Endodermal cell (in vitro differentiated cells): ENCODE measurements around the gene USP24. TPM values are rescaled to one million over a fixed set of nuclear protein-coding genes. Genes with fewer than 3 reads are reported as not detected.

Experiments used
- DNase-seq: peaks from one replicate; pipeline ENCODE4 v3.0.0-alpha.2; 2017
- H3K27ac ChIP-seq: 2 replicates; pipeline ENCODE4 v1.5.1; 2013; ENCODE audit warnings: mild to moderate bottlenecking, low read depth, low read length, moderate library complexity
- H3K27me3 ChIP-seq: 2 replicates; pipeline ENCODE4 v1.6.1; 2013; ENCODE audit warnings: mild to moderate bottlenecking, low read length, moderate library complexity; ENCODE audit not compliant: insufficient read depth, control insufficient read depth, poor library complexity, severe bottlenecking
- H3K36me3 ChIP-seq: 2 replicates; pipeline ENCODE4 v1.7.0; 2013; ENCODE audit warnings: mild to moderate bottlenecking, low read length, moderate library complexity; ENCODE audit not compliant: control insufficient read depth, insufficient read depth
- H3K4me1 ChIP-seq: one replicate; pipeline ENCODE4 v1.7.0; 2013; ENCODE audit warnings: low read length; ENCODE audit not compliant: control insufficient read depth, insufficient read depth
- H3K4me3 ChIP-seq: 2 replicates; pipeline ENCODE4 v1.5.1; 2013; ENCODE audit warnings: mild to moderate bottlenecking, low read length, moderate library complexity
- H3K9ac ChIP-seq: 2 replicates; pipeline ENCODE4 v1.6.1; 2013; ENCODE audit warnings: mild to moderate bottlenecking, low read length, moderate library complexity; ENCODE audit not compliant: poor library complexity, severe bottlenecking; ENCODE audit errors: extremely low read depth
- H3K9me3 ChIP-seq: 2 replicates; pipeline ENCODE4 v1.6.1; 2013; ENCODE audit warnings: mild to moderate bottlenecking, low read length, moderate library complexity; ENCODE audit not compliant: control insufficient read depth
- H3K27ac Mint-ChIP-seq: 2 replicates; pipeline ENCODE4 v1.8.0; 2020; ENCODE audit warnings: mixed read lengths
- H3K27me3 Mint-ChIP-seq: 2 replicates; pipeline ENCODE4 v1.8.0; 2021; ENCODE audit warnings: mild to moderate bottlenecking, mixed read lengths; ENCODE audit not compliant: insufficient read depth
- H3K36me3 Mint-ChIP-seq: 2 replicates; pipeline ENCODE4 v1.8.0; 2020; ENCODE audit warnings: low read depth, mixed read lengths
- H3K4me1 Mint-ChIP-seq: 2 replicates; pipeline ENCODE4 v1.8.0; 2020; ENCODE audit warnings: mixed read lengths
- H3K4me3 Mint-ChIP-seq: 2 replicates; pipeline ENCODE4 v1.8.0; 2020; ENCODE audit warnings: mild to moderate bottlenecking, moderate library complexity, mixed read lengths
- H3K9me3 Mint-ChIP-seq: 2 replicates; pipeline ENCODE4 v1.8.0; 2020; ENCODE audit warnings: mild to moderate bottlenecking, mixed read lengths
- WGBS, 2 experiments: methylation state at CpG; one replicate each; pipeline versions ENCODE4 v1.1.5 to v1.1.7; 2013; ENCODE audit warnings: missing lambda C conversion rate in 2 of 2, mixed read lengths in 1 of 2; ENCODE audit not compliant: insufficient coverage in 1 of 2, insufficient read length in 1 of 2; 5-methylcytosine and 5-hydroxymethylcytosine counted together
- total RNA-seq, 2 donors: library from RNA; stranded (reverse); fragmentation: NEBNext Ultra II Directional in 1 of 2; extraction: Animal tissue kit (Norgen Biotek cat#: 25700) in 1 of 2; gene quantifications; 2 replicates in 1 of 2; 3 replicates in 1 of 2; pipeline ENCODE4 v1.2.1, GENCODE V29; 2021
- TF ChIP-seq, protein P1 (sequence below): fragments of 200-600 bp; sonication (generic); conservative IDR thresholded peaks from 2 replicates; pipeline ENCODE4 v1.5.0; 2021; ENCODE audit warnings: antibody characterized with exemption, mild to moderate bottlenecking

USP24 gene
- total RNA-seq, 2 donors from 2014 or later = 68.2 to 71.5 TPM

DNA sequence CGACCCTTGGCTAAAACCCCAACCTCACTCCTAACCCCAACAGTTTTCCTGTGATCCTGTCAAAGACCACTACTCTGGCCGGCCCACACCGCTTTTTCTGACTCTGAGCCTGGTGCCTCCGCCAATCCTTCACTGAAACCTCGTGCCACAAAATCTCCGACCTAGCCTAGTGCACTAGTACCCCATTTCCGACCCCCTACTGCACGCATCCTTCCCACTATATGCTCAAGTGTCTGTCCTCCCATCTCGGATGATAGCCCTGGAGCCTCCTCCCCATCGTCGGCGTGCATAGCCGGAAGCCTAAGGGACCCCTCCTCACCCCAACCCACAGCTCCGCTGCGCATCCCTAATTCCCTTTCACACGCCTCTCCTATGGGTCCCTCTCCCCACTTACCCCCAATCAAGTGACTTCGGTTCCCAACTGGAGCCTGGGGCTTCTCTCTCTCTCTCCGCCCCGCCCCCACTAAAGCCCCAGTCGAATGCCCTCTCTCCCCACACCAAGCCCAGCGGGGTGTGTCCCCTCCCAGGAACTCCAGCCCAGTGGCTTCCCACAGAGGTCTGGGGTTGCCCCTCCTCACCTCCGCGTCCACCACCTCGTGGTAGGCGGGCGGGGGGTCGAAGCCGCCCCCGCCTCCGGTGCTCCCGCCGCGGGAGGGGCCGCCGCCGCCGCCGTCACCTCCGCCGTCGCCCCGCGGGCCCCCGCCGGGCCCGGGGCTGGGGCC lies 791 bp downstream of the USP24 start:
- Histone ChIP-seq H3K27ac (no peak overlapping the region), H3K27me3 (no peaks in the 10 kb centered on the region), H3K9me3 (no peaks in the 10 kb centered on the region), H3K36me3 (peaks cover 3% of the 10 kb centered on the region), H3K4me1 (peaks cover 17% of the 10 kb centered on the region), H3K4me3 (peak overlapping the region; percentile 95), H3K9ac (peak overlapping the region; percentile 84)
- Mint-ChIP-seq H3K4me3 (peak overlapping the region; percentile 98), H3K36me3 (no peaks in the 10 kb centered on the region), H3K9me3 (no peaks in the 10 kb centered on the region), H3K27me3 (no peaks in the 10 kb centered on the region), H3K27ac (peak overlapping the region; percentile 88), H3K4me1 (peaks cover 59% of the 10 kb centered on the region)
- DNase-seq = peak; percentile 87
- TF ChIP-seq, protein P1, sequence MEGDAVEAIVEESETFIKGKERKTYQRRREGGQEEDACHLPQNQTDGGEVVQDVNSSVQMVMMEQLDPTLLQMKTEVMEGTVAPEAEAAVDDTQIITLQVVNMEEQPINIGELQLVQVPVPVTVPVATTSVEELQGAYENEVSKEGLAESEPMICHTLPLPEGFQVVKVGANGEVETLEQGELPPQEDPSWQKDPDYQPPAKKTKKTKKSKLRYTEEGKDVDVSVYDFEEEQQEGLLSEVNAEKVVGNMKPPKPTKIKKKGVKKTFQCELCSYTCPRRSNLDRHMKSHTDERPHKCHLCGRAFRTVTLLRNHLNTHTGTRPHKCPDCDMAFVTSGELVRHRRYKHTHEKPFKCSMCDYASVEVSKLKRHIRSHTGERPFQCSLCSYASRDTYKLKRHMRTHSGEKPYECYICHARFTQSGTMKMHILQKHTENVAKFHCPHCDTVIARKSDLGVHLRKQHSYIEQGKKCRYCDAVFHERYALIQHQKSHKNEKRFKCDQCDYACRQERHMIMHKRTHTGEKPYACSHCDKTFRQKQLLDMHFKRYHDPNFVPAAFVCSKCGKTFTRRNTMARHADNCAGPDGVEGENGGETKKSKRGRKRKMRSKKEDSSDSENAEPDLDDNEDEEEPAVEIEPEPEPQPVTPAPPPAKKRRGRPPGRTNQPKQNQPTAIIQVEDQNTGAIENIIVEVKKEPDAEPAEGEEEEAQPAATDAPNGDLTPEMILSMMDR = no peak
- 0% methylated on average over 13 to 46 of the region's 46 CpGs for WGBS, 2 experiments

DNA sequence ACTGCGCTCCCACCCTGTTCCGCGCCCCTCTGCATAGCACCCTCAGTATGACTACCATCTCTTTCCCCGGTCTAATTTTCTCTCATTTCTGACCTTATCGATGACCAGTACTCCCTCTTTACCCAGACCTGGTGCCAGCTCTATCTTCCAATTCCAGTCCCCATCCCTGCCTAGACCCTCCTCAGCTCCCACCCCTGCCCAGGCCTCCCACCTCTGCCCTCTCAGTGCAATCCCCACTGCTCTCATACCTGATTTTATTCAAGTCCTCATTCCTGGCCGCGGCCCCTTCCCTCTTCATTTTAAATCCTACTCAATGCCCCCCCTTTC lies 1.3 kb downstream of the USP24 start:
- no peaks in the 10 kb centered on the region for H3K9me3 ChIP-seq
- DNase-seq = no peak
- Mint-ChIP-seq H3K9me3 (no peaks in the 10 kb centered on the region), H3K27ac (peak overlapping the region; percentile 88), H3K36me3 (peaks cover 1% of the 10 kb centered on the region), H3K4me3 (peak overlapping the region; percentile 98), H3K27me3 (no peaks in the 10 kb centered on the region), H3K4me1 (peaks cover 61% of the 10 kb centered on the region)
- TF ChIP-seq, protein P1 = no peak
- no peak overlapping the region for H3K27ac ChIP-seq
- peaks cover 17% of the 10 kb centered on the region for H3K4me1 ChIP-seq
- H3K9ac ChIP-seq = peak overlapping the region; percentile 59
- H3K27me3 ChIP-seq = no peaks in the 10 kb centered on the region
- H3K4me3 ChIP-seq = peak overlapping the region; percentile 95
- H3K36me3 ChIP-seq = peaks cover 3% of the 10 kb centered on the region
- 2% methylated on average over 5 to 7 of the region's 7 CpGs for WGBS, 2 experiments

DNA sequence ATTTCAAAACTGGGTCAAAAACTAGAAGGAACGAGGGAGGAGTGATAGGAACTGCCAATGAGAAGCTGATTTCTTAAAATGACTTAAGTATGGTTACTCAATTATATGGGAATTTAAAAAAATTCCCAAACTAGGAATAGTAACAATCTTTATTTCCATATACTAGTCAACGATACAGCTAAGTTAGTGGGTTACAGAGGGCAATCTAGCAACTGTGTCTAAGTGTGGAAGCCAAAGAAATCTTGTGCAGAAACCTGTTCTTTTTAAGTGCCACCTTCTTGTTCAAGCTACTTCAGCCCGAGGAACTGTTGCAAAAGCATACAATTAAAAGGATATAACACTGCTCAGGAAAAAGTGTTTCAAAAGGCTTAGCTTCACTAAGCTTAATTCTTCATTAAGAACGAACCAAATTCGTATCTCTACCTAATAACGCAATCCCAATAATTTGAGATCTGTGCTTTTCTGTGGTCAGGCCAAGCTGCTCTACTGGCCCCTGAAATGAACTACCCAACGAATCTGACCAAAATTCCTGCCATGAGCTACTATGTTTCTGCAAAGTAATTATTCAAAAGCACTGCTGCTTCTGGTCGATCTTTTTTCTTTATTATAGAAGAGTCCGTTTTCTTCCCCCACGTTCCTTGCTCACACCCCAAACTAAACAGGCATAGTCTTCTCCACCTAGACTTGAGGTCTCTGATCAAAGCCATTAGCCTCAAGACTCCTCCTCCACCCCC lies 1.8 kb downstream of the USP24 start:
- DNase-seq = no peak
- TF ChIP-seq, protein P1 = no peak
- H3K4me1 Mint-ChIP-seq = peaks cover 61% of the 10 kb centered on the region
- Histone ChIP-seq H3K9me3 (no peaks in the 10 kb centered on the region), H3K27me3 (no peaks in the 10 kb centered on the region), H3K27ac (no peak overlapping the region), H3K4me3 (peak overlapping the region; percentile 95), H3K9ac (peak overlapping the region; percentile 59), H3K36me3 (peaks cover 3% of the 10 kb centered on the region), H3K4me1 (peaks cover 17% of the 10 kb centered on the region)
- peak overlapping the region; percentile 88 for H3K27ac Mint-ChIP-seq
- H3K27me3 Mint-ChIP-seq = no peaks in the 10 kb centered on the region
- 32 to 43% methylated on average over 7 to 10 of the region's 10 CpGs for WGBS, 2 experiments
- H3K36me3 Mint-ChIP-seq = peaks cover 1% of the 10 kb centered on the region
- no peaks in the 10 kb centered on the region for H3K9me3 Mint-ChIP-seq
- H3K4me3 Mint-ChIP-seq = peak overlapping the region; percentile 98
